ENCODE data around the gene DEAF1.

The DEAF1 gene

GRCh38 chr11:706439-706956 is 11.5 kb upstream of the DEAF1 start:
- H3K27me3 ChIP-seq, result peaks cover 4% of the 10 kb centered on the region; the same call in 1 of the 2 replicates
- H3K9me3 ChIP-seq, result no peaks in the 10 kb centered on the region
- H3K4me3 ChIP-seq (ENCODE audit: low read depth, low read length), result no peak overlapping the region
- no peaks in the 10 kb centered on the region for H3K4me1 ChIP-seq
- H3K36me3 ChIP-seq, result no peaks in the 10 kb centered on the region
- no peak for DNase-seq
- no peak for TF ChIP-seq CTCF (IDR thresholded peaks at IDR 0.05; ENCODE audit: low read depth, low read length)

DNA sequence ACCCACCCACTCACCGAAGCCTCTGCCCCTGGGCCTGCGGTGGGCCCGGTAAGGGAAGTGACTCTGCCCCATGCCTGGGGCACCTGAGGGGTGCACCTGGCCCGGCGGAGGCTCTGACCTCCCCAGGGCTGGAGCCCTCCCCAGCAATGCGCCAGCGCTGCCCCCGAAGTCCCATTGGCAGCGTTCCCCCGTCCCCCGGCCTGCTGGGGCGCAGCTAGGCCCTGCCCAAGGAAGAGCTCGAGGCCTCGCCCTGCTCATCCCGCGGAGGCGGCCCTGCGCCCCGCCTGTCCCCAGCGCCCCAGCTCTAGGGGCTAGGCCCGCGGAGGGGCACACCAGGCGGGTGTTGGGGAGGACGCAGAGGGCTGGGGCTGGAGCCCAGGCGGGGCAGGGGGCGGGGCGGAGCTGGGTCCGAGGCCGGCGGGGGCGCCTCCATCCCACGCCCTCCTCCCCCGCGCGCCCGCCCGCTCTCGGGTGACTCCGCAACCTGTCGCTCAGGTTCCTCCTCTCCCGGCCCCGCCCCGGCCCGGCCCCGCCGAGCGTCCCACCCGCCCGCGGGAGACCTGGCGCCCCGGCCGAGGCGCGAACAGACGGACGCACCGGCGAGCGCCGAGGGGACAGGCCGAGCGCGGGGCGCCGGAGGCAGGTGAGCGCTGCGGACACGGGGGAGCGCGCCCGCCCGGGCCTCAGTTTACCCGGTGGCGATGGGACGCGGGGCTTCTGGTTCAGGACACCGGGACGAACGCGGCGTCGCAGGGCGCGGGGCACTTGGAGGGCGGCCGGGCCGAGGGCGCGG is 10.8 kb upstream of the DEAF1 start, which contains the start of gene EPS8L2:
TSS of gene EPS8L2 (plus strand) at position 586 of the 793 bp plus-strand sequence. CDS start 3,177 bp downstream, outside the sequence.
- DNase-seq, result no peak
- no peak for TF ChIP-seq CTCF (IDR thresholded peaks at IDR 0.05; ENCODE audit: low read depth, low read length)
- H3K4me3 ChIP-seq (ENCODE audit: low read depth, low read length), result no peak within 1 kb of the TSS
- H3K36me3 ChIP-seq, result no peaks in the 10 kb centered on the region
- H3K9me3 ChIP-seq, result no peaks in the 10 kb centered on the region
- no peaks in the 10 kb centered on the region for H3K4me1 ChIP-seq
- peaks cover 4% of the 10 kb centered on the region; the same call in 1 of the 2 replicates for H3K27me3 ChIP-seq

GRCh38 chr11:704781-705645 is 10.0 kb upstream of the DEAF1 start:
- H3K27me3 ChIP-seq, result peaks cover 4% of the 10 kb centered on the region; the same call in 1 of the 2 replicates
- no peaks in the 10 kb centered on the region for H3K4me1 ChIP-seq
- no peak overlapping the region for H3K4me3 ChIP-seq (ENCODE audit: low read depth, low read length)
- H3K9me3 ChIP-seq, result no peaks in the 10 kb centered on the region
- no peaks in the 10 kb centered on the region for H3K36me3 ChIP-seq
- no peak for TF ChIP-seq CTCF (IDR thresholded peaks at IDR 0.05; ENCODE audit: low read depth, low read length)
- DNase-seq, result no peak

DNA sequence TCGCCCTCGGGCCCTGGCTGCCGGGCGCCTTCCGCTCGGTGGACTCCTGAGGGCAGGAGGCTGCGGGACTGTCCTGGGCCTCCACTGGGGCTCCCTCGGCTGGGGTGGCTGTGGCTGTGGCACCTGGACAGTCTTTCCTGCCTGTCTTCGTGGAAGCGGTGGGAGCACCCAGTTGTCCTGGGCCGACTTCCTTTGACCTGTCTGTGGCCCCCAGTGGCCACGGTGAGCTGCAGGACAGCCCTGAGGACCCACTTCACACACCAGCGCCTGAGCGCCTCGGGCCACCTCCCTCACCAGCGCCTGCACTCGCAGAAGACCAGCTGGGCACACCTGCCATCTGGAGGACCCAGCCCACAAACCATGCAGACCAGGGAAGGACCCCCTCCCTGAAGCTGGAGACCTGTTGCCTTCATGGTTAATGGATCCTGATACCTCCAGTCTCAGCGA is 9.2 kb upstream of the DEAF1 start:
- Histone ChIP-seq H3K27me3 (peaks cover 4% of the 10 kb centered on the region; the same call in 1 of the 2 replicates), H3K4me1 (no peaks in the 10 kb centered on the region), H3K36me3 (no peaks in the 10 kb centered on the region), H3K4me3 (ENCODE audit: low read depth, low read length) (no peak overlapping the region), H3K9me3 (no peaks in the 10 kb centered on the region)
- DNase-seq, result no peak
- no peak for TF ChIP-seq CTCF (IDR thresholded peaks at IDR 0.05; ENCODE audit: low read depth, low read length)

GRCh38 chr11:703506-703905 is 8.5 kb upstream of the DEAF1 start:
- DNase-seq, result no peak
- Histone ChIP-seq H3K36me3 (no peaks in the 10 kb centered on the region), H3K27me3 (peaks cover 4% of the 10 kb centered on the region; the same call in 1 of the 2 replicates), H3K9me3 (no peaks in the 10 kb centered on the region), H3K4me3 (ENCODE audit: low read depth, low read length) (no peak overlapping the region), H3K4me1 (no peaks in the 10 kb centered on the region)
- TF ChIP-seq CTCF (IDR thresholded peaks at IDR 0.05; ENCODE audit: low read depth, low read length), result no peak

All from BE2C (cell line).